ENCODE measurements around the gene C1orf232. TPM values are rescaled to one million over a fixed set of nuclear protein-coding genes. Genes with fewer than 3 reads are reported as not detected.
A peak's percentile ranks its signal among the peaks of the same experiment; 100 is the strongest.

Gene C1orf232
- total and polyA plus RNA-seq, 9 of the 15 experiments (the other 6 are each of a cell fraction or from before 2014, with no cell fraction given) = not detected

DNA sequence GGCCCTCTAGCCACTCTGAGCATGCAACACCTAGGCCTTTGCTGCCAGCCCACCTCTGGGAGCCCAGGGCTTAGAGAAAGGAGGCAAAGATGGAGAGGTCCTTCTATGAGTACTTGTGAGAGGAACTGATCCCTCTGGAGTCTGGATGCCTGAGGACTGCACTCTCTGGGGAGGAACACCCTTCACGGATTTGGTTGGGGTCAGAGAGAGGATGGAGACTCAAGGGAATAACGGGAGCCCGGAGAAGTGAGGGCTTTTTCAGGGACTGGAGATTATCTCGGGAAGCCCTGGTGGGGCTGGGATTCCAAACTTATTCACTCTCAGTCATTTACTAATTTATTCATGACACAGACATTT lies 413 bp upstream of the C1orf232 start (continued):
- TF ChIP-seq TBP (optimal IDR thresholded peaks at IDR 0.05; ENCODE audit: low read depth, low read length) (peak; percentile 26), SRSF9 (IDR thresholded peaks at IDR 0.05; ENCODE audit: borderline replicate concordance, low read depth, low read length) (no peak), HMGN3 (IDR thresholded peaks at IDR 0.05; ENCODE audit: borderline replicate concordance, extremely low read depth, insufficient read length, low read depth, low read length) (no peak), GTF2E2 (tag; IDR thresholded peaks at IDR 0.05) (peak; percentile 64; the same call in 1 of the 2 replicates), BDP1 (IDR thresholded peaks at IDR 0.05; ENCODE audit: insufficient read depth, insufficient read length) (no peak), DMBX1 (CRISPR knock-in tag; IDR thresholded peaks at IDR 0.05; ENCODE audit: borderline replicate concordance) (no peak), BCOR (IDR thresholded peaks at IDR 0.05) (no peak), YBX1 (IDR thresholded peaks at IDR 0.05) (no peak), POLR2G (IDR thresholded peaks at IDR 0.05; ENCODE audit: low read depth, low read length) (no peak), ZEB2 (IDR thresholded peaks at IDR 0.05) (no peak), HOXB6 (CRISPR knock-in tag; IDR thresholded peaks at IDR 0.05; ENCODE audit: borderline replicate concordance) (no peak), RBM25 (IDR thresholded peaks at IDR 0.05; ENCODE audit: low read depth, low read length, severe bottlenecking) (no peak)
- TF ChIP-seq, protein P1, sequence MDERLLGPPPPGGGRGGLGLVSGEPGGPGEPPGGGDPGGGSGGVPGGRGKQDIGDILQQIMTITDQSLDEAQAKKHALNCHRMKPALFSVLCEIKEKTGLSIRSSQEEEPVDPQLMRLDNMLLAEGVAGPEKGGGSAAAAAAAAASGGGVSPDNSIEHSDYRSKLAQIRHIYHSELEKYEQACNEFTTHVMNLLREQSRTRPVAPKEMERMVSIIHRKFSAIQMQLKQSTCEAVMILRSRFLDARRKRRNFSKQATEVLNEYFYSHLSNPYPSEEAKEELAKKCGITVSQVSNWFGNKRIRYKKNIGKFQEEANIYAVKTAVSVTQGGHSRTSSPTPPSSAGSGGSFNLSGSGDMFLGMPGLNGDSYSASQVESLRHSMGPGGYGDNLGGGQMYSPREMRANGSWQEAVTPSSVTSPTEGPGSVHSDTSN (CRISPR knock-in tag; IDR thresholded peaks at IDR 0.05; ENCODE audit: low read depth) = no peak
- TF ChIP-seq, protein P1 (tag; conservative IDR thresholded peaks at IDR 0.05; ENCODE audit: low read depth) = no peak
- TF ChIP-seq, protein P2, sequence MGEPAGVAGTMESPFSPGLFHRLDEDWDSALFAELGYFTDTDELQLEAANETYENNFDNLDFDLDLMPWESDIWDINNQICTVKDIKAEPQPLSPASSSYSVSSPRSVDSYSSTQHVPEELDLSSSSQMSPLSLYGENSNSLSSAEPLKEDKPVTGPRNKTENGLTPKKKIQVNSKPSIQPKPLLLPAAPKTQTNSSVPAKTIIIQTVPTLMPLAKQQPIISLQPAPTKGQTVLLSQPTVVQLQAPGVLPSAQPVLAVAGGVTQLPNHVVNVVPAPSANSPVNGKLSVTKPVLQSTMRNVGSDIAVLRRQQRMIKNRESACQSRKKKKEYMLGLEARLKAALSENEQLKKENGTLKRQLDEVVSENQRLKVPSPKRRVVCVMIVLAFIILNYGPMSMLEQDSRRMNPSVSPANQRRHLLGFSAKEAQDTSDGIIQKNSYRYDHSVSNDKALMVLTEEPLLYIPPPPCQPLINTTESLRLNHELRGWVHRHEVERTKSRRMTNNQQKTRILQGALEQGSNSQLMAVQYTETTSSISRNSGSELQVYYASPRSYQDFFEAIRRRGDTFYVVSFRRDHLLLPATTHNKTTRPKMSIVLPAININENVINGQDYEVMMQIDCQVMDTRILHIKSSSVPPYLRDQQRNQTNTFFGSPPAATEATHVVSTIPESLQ (CRISPR knock-in tag; IDR thresholded peaks at IDR 0.05) = 0 out of 2 replicates have a peak, but pooled peaks have one; percentile 48
- TF ChIP-seq, protein P3, sequence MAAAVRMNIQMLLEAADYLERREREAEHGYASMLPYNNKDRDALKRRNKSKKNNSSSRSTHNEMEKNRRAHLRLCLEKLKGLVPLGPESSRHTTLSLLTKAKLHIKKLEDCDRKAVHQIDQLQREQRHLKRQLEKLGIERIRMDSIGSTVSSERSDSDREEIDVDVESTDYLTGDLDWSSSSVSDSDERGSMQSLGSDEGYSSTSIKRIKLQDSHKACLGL (CRISPR knock-in tag; IDR thresholded peaks at IDR 0.05; ENCODE audit: borderline replicate concordance, poor library complexity, severe bottlenecking) = no peak
- TF ChIP-seq, protein P4, sequence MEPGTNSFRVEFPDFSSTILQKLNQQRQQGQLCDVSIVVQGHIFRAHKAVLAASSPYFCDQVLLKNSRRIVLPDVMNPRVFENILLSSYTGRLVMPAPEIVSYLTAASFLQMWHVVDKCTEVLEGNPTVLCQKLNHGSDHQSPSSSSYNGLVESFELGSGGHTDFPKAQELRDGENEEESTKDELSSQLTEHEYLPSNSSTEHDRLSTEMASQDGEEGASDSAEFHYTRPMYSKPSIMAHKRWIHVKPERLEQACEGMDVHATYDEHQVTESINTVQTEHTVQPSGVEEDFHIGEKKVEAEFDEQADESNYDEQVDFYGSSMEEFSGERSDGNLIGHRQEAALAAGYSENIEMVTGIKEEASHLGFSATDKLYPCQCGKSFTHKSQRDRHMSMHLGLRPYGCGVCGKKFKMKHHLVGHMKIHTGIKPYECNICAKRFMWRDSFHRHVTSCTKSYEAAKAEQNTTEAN (CRISPR knock-in tag; IDR thresholded peaks at IDR 0.05) = no peak
